ENCODE measurements around the gene CBX8.

Gene CBX8

DNA sequence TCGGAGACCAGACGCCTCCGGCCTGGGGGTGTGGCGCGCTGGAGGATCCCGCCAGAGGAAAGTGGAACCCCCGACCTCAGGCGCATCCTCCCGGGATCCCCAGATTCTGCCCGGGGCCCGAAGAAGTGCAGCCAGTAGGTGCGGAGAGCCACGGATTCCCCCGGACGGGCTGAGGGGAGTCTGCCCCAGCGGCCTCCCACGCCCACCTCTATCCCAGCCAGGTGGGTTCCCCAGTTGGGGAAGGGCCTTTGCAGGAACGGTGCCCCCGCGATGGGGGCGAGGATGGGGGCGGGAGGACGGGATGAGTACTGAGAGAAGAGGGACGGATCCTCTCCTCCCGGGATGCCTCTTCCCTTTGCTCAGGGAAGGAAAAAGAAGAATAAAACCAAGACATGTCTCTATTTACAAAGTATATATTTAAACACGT, 5.1 kb downstream of the CBX8 start:
- no peak for DNase-seq

DNA sequence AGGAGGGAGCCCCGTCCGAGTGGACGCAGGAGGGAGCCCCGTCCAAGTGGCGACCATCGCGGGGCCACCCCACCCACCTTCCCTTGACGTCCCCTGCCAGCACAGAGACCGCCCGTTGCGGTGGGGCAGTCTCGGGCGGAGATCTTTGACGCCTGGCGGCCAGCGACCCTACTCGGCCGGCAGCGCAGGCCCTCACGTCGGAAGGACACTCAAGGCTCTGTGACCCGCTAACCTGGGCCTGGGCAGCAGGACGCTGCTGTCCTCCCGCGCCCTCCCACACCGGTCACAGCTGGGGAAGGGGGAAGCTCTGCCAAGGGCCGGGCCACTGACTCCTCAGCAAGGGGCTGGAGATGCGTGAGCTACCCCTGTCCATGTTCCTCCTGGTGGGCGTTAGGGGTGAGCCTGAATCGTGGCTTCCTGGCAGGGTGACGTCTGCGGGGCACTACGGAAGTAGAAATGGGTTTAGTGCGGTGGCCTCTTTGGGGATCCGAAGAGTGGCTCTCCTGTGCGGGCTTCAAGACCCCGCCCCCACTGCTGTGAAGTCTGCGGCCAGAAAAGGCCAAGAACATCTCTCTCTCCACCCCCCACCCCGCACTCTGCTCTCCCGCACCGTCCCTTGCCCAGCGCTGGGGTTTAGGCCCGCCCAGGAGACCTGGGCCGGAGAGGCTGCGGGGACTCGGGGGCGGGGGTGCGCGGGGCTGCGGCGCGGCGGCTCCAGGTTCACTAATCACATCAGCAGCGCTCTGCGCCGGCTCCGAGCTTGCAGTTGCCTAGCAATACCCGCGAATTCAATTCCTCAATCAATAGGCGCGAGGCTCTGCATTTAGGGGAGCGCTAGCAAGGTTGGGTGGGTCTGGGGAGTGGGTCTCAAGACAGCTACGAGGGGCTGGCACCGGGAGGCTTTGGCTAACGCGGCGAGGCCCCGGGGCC, 5.8 kb downstream of the CBX8 start:
- no peak for DNase-seq

DNA sequence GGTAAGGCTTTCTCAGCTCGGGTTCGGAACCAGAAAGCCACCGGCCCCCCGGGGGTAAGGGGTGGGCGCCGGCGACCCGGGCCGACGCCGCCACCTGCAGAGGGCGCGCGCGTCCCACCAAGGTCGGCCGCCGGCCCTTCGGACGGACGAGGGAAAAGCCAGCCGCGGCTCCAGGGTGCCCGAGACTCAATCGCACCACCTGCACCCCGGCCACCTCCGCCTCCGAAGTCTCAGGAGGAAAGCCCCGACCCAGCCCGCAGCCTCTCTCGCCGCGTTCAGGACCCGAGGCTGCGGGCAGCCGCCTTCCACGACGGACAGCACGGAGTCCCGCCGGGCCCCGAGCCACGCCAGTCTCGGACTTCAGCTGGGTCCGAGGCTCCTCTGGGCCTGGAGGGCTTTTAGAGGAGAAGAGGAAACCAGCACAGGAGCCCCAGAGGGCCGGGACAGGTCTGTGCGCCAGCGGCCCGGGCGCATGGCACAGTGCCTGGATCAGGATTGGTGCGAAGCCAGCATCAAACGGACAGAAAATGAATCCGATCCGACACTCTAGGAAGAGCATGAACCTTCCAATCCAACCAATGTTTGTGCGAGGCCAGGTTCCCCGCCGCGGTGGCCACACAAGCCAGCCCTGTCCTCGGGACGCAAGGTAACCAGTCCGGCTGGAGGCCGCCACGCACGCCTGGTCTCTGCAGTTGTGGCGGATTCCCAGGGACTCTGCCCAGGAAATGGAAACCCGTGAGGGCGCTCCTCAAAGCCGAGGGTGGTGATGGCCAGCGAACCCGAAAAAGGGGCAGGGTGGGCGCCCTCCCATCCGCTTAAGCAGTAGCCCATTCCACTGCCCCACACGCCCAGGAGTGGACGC, 6.7 kb downstream of the CBX8 start:
- DNase-seq: no peak

DNA sequence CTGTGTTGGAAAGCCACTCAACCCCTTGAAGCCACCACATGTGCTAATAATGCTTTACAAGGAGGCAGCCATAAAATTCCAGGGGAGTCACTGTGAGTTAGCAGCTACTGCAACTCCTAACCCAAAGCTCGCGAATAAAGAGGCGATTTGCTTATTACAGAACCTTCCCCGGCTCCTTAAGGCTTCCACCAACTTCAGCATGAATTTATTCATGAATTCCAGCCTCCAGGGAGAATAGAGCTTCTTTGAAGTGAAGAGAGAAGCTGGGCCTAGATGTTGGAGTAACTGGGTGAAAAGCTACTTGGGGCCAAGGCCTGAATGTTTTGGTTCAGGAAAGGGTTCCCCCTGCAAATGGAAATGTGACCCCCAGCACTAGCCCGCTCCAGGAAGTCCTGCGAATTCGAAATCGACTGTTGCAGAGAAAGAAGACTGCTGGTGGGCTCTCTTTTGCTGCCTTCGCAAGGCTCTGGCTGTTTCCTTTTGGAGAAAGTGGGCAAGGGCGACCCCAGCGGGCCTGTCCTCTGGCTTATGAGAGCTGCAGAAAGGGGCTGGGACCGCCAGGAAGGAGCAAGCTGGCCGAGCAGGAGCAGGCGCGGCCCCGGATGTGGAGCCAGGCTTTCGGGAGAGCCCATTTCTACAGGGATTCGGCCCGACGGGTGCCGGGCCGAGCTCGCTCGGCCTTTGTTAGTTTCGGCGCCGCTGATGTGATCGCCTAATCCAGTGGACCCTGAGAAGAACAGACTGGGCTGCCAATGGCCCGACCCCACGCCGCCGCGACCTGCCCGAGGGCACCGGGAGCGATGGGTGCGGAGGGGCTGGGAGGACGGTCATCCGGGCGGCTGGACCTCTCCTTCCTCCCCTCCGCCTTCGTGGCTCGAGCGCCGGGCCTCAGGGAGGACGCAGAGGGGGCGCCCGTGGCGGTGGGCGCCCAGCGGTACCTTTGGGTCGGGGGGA, 7.6 kb downstream of the CBX8 start:
- no peak for DNase-seq

DNA sequence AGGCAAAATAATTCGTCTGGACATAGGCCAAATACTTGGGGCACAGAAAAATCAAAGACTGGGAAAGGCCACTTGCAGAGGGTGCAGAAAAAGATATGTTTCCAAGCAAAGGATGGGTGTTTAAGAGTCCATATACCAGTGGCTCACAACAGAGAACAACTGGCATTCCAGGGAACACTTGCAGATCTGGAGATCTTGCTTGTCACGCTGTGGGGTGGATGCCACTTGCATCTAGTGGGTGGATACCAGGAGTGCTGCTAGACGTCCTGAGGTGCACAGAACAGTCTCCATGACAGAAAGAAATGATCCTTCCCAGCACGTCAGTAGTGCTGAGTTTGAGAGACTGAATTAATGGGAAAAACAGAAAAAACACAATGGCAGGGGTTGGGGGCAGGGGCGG, 8.4 kb downstream of the CBX8 start:
- DNase-seq: no peak

DNA sequence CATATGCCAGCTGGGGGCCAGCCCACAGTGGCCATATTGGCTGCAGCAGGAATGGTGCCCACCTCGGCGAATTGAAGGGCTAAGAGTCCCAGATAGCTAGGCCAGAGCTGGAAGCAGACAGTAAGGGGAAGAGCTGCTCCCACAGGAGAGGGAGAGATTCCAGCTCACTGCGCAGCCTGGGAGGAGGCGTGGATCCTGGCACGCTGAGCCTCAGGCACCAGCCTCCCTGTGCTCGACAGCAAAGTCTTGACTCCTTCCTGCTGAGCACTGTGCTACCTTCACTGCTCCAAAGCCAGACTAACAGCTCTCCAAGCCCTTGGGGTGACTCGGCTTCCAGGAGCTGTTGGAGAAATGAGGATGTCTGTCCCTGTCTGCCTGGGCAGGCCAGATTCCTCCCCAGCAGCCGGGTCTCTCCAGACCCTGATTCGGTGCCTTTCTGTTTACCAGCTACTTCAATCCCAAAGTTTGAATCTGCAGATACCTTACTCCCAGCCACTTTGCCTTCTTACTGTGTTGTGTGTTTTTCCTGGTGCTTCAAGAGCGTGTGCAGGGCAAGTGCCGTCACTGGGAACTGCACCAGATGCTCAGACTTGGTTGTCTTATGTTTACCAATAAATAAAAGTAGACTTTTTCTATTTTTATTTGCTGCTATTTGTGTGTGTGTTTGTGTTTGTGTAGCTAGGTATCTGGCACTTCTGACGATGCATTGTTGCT, 9.8 kb downstream of the CBX8 start:
- DNase-seq: no peak

DNA sequence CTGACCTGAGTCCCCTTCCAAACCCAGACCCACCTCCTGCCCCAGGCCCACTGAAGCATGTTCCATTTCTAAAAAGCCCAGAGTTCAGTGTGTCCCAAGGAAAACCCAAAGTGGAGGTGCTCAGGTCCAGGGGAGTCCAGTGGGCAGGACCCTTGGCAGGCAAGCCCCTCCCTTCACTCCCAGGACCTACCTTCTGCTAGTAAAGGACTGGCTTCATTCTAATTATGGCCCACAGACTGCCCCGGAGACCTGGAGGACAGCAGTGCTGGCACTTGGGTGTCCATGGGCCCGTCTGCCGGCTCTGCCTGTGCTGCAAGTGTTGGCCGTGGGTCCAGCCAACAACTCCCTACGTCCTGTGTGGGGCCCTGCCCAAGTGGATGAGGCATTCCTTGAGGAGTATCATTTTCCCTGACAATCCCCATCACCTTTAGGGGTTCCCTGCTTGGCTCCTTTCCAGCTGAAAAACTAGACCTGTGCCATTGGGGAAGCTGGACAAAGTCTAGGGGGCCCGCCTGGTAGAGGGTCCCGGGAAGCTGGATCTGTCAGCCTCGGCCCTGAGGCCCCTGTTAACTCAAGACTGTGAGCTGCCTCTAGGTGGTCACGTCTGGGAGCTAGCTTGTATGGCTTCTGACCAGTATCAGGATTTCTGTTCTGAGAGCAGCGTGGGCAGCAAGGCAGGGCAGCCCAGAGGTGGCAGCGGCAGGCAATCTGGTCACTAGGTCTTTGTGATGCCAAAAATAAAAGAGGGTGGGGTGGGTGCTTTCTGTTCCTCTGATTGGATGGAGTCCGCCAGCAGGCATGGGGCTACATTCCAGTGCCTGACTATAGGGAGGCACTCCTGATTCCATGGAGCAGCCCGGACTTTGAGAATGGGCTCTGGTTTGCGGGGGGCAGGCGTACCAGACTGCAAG, 10.7 kb downstream of the CBX8 start:
- no peak for DNase-seq

DNA sequence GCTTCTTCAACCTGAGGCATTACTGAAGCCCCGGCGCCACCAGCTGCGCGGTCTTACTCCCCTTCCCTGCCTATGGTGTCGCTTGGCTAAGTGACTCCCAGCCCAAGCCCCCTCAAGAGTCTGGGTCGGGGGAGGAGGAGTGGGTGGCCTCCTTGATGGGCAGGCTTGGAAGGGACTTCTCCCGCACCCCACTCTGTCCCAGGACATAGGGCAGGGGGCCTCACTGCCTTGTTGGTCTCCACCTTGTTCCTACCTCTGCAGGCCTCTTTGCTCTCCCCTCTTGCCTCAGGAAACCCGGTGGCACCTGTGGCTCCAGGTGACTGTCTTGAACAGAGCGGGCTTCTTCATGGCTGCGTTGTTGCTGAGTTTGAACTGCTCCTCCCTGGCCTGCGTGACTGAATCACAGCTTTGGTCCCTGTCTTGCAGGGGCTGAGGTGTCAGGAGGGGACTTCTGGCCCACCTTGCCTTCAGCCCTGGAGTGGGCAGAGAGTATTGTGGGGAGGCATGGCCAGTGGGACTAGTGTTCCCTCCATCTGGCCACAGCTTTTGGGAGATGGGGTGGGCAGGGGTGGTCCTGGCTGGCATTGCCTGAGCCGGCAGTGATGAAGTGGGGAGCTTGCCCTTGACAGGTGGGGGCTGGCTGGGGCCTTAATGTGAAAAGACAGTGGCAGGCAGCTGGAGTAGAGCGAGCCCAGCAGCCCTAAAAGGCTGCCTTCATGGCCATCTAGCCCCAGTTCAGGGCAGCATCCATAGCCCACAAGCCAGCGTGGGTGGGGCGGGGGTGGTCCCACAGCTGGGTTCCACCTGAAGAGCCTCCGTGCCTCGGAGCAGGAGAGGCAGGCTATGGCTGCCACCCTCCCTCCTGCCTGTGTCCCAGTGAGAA, 11.6 kb downstream of the CBX8 start:
- DNase-seq: no peak

DNA sequence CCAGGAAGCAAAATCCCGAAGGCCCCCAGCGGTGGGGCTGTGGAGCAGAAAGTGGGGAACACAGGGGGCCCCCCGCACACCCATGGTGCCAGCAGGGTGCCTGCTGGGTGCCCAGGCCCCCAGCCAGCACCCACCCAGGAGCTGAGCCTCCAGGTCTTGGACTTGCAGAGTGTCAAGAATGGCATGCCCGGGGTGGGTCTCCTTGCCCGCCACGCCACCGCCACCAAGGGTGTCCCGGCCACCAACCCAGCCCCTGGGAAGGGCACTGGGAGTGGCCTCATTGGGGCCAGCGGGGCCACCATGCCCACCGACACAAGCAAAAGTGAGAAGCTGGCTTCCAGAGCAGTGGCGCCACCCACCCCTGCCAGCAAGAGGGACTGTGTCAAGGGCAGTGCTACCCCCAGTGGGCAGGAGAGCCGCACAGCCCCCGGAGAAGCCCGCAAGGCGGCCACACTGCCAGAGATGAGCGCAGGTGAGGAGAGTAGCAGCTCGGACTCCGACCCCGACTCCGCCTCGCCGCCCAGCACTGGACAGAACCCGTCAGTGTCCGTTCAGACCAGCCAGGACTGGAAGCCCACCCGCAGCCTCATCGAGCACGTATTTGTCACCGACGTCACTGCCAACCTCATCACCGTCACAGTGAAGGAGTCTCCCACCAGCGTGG, 12.4 kb downstream of the CBX8 start:
- no peak for DNase-seq

DNA sequence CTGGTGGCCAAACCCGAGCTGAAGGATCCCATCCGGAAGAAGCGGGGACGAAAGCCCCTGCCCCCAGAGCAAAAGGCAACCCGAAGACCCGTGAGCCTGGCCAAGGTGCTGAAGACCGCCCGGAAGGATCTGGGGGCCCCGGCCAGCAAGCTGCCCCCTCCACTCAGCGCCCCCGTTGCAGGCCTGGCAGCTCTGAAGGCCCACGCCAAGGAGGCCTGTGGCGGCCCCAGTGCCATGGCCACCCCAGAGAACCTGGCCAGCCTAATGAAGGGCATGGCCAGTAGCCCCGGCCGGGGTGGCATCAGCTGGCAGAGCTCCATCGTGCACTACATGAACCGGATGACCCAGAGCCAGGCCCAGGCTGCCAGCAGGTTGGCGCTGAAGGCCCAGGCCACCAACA, 13.0 kb downstream of the CBX8 start:
- no peak for DNase-seq

DNA sequence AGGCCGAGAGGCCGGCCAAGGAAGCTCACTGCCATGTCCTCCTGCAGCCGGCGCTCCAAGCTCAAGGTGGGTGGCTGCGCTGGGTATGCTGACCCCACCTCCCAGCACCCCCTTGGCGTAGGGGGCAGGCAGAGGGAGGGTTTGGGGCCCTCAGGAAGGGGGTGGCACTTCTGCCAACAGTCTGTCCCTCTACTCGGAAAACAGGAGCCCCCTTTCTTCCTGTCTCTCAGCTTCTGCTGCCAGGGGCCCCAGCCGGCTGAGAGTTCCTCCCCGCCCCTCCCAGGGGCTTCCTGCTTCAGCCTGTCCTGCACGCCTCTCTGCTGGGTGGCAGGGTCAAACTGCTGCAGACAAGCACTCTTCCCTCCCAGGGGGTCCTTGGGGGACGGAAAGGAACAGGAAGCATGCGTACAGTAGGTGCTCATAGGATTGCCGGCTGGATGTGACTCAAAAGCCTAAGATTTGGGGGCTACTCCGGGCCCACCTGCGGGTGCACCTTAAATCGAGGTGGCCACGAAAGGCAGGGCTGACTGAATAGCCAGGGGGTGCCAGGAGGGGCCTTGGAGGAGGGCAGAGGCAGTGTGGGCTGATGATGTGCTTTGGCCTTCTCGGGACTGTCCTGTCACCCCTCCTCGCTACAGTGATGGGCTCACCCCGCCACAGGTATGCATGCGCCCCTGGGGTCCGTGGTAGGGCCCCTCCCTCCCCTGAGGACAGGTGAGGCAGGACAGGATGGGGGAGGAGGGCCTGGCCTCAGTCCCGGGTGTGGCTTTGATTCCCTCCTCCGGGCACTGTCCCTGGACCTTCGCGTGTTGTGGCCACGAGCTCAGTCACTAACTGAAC, 14.9 kb downstream of the CBX8 start:
- no peak for DNase-seq

DNA sequence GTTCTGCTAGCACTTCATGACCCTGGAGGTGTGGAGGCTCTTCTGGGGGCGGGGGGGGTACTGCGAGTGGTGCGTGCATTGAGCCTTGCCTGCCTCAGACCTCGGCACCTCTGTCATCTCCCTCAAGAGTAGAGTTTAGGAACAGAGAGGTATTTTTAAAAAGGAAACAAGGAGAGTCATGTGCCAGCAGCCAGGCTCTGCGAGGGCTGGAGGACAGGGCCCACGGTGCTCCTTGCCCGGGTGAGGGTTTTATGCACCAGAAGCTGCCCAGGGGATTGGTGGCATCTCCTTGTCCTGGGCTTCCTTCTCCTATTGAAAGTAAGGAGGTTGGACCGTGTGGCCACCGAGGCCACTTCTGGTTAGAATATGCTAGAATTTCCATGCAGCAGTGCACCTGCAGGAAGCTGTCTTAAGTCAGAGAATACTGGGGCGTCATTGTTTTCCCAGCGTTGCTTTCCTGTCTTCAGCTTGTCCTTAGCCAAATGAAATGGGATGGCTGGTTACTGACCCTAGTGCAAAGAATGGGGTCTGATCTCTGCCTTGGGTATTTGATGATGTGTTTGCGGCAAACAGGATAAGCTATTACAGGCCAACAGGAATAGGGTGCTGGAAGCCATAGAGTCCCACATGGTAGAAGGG, 15.7 kb downstream of the CBX8 start:
- DNase-seq: no peak

DNA sequence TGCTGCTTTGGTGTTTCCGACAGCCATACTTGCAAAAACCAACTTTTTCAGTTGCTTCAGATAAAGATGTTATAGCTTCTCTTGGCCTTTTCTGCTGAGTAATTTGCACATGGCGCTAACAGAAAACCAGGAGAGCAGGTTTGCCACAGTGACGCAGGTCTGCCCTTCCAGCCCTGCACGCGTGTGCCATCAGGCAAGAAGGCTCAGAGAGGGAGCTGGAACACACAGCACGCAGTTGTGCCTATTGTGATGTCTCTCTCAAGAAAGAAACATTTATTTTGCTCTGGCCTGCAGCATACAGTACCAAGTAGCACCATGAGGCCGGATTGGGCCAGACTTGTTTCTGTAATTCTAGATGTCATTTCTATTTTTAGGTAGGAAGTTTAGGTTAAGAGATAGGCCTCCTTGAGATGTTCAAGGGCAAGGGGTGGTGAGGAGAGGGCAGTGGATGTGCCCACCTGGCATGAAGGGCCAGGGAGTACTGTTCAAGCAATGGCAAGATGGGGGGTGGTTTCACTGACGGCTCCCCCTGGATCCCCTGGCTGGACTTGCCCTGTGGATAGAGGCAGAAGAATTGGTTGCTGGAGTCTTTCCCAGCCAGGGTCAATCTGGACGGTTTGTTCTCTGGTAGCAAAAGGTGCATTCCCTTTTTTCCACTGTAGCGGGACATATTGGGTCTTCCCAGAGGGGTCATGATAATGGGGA, 17.1 kb downstream of the CBX8 start:
- DNase-seq: no peak

DNA sequence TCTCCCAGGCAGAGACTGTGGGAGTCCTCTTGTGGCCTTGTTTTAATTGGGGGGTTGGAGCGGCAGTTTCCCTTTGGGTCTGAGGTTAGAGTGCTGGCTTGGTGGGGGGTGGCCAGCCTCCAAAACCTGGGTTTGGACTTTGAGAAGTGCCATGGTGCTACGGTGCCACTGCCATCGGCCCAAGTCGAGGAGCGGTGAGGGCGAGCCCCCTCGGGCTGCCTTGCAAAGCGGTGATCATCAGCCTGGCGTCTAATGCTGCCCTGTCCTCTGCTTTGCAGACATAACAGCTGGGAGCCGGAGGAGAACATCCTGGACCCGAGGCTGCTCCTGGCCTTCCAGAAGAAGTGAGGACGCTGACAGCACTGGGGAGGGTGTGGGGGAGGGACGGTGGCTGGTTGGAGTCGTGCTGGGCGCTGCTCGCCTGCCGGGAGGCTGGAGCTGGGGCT, 17.8 kb downstream of the CBX8 start:
- no peak for DNase-seq

DNA sequence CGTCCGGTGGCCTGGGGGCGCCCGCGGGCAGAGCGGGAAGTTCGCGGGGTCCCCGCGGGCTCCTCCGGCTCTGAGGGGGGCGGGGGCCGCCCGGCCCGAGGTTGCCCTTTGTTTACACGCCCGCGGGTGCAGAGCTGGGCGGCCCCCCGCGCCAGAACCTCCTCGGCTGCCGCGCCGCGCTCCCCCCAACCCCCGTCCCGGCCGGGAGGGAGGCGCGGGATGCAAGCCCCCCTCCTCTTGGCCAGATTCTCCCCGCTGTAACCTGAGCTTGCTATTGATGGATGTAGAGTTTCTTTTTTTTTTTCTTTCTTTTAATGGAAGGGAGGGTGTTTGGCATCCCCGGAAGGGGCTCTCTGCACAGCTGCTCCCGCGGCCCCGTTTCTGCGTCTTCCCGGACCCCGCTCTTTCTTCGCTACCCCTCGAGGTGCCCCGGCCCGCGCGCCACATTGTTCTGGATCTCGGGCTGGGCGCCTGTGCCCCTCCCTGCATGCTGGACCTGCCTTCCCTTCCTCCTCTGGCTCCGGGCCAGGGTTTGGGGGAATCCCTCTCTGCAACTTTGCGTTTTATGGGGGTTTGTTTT, 18.3 kb downstream of the CBX8 start:
- no peak for DNase-seq

DNA sequence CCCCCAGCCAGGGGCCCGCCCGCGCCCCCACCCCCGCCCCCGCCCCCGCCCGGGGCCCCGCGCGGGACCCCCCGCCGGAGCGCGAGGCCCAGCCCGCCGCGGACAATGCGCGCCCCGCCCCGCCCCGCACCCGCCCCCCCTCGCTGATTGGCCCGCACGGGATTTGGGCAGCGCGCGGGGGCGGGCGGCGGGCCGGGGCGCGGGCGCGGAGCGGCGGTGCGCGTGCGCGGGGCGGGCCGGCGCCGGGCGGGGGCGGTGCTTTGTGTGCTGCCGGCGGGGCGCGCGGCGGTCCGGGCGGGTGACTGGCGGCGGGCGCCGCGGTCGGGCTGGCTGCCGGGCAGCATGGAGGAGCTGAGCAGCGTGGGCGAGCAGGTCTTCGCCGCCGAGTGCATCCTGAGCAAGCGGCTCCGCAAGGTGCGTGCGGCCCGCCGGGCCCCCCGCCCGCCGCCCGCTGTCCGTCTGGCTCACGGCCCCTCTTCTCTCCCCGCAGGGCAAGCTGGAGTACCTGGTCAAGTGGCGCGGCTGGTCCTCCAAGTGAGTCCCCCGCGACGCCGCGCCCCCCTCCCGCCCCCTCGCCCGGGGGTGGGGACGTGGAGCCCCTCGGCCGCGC, 18.9 kb downstream of the CBX8 start, which contains the start of gene CBX2:
CBX2 (plus strand) TSS at position 255 of the 610 bp plus-strand sequence; CDS start at position 343, 88 bp downstream.
- DNase-seq: peak; percentile 79
